K562 (cell line): Measurements from ENCODE around the gene PIK3R4. TPM values are rescaled to one million over a fixed set of nuclear protein-coding genes. Genes with fewer than 3 reads are reported as not detected.

ENCODE experiments used
- ATF7 ChIP-seq: fragments of 450-650 bp; IDR thresholded peaks from 2 replicates; pipeline ENCODE4 v1.7.1; 2014; ENCODE audit warnings: mild to moderate bottlenecking, moderate library complexity
- CTCF ChIP-seq, 3 experiments: IDR thresholded peaks in 2 of 3; conservative IDR thresholded peaks in 1 of 3; 2 replicates each; pipeline ENCODE4 v1.5.1; 2011 to 2012; ENCODE audit warnings: low read length in 3 of 3, mild to moderate bottlenecking in 3 of 3, control low read depth in 2 of 3, improper control_type of control experiment in 1 of 3, inconsistent platforms in 1 of 3, low read depth in 1 of 3, mixed read lengths in 1 of 3, moderate library complexity in 1 of 3; ENCODE audit not compliant: insufficient read depth in 2 of 3
- MNT ChIP-seq, 2 experiments: fragments of 450-650 bp; conservative IDR thresholded peaks; 2 replicates each; pipeline ENCODE4 v1.6.1; 2017; ENCODE audit warnings: mild to moderate bottlenecking in 2 of 2, moderate library complexity in 2 of 2
- MTF1 ChIP-seq: fragments of 250-450 bp; sonication (Bioruptor Pico); IDR thresholded peaks from 2 replicates; pipeline ENCODE4 v1.9.0; 2021; ENCODE audit warnings: moderate library complexity, mild to moderate bottlenecking, inconsistent platforms, borderline replicate concordance
- NFRKB ChIP-seq: fragments of 450-650 bp; IDR thresholded peaks from 2 replicates; pipeline ENCODE4 v1.6.1; 2016; ENCODE audit warnings: low read depth
- NR3C1 ChIP-seq: sonication (generic); formaldehyde crosslinking; IDR thresholded peaks from 2 replicates; pipeline ENCODE4 v1.8.1; 2022; ENCODE audit warnings: missing genetic modification reagents
- THAP7 ChIP-seq: fragments of 250-450 bp; sonication (Bioruptor Pico); IDR thresholded peaks from 2 replicates; pipeline ENCODE4 v1.5.0; 2021
- VEZF1 ChIP-seq: fragments of 200-800 bp; sonication (Bioruptor generic); IDR thresholded peaks from 2 replicates; pipeline ENCODE4 v1.6.1; 2017; ENCODE audit warnings: missing genetic modification characterization, missing compliant biosample characterization
- ZBTB26 ChIP-seq: fragments of 450-650 bp; formaldehyde crosslinking; IDR thresholded peaks from 2 replicates; pipeline ENCODE4 v1.4.0; 2022; ENCODE audit warnings: missing genetic modification characterization
- ZC3H4 ChIP-seq: sonication (generic); formaldehyde crosslinking; IDR thresholded peaks from 2 replicates; pipeline ENCODE4 v1.9.0; 2021; ENCODE audit warnings: missing genetic modification reagents, borderline replicate concordance
- ZNF165 ChIP-seq: fragments of 250-450 bp; sonication (Bioruptor Pico); IDR thresholded peaks from 2 replicates; pipeline ENCODE4 v1.4.0; 2020; ENCODE audit warnings: borderline replicate concordance
- ZNF324 ChIP-seq: fragments of 250-450 bp; sonication (Bioruptor Pico); IDR thresholded peaks from 2 replicates; pipeline ENCODE4 v1.4.0; 2020; ENCODE audit warnings: mild to moderate bottlenecking
- ZNF408 ChIP-seq: fragments of 250-450 bp; sonication (Bioruptor Pico); IDR thresholded peaks from 2 replicates; pipeline ENCODE4 v1.4.0; 2020; ENCODE audit warnings: low read depth, mild to moderate bottlenecking, moderate library complexity
- ZNF609 ChIP-seq: sonication (generic); formaldehyde crosslinking; IDR thresholded peaks from 2 replicates; pipeline ENCODE4 v1.8.1; 2023; ENCODE audit warnings: missing genetic modification reagents, mild to moderate bottlenecking, borderline replicate concordance
- polyA plus RNA-seq, 8 experiments: library from polyadenylated mRNA; depleted of rRNA in 4 of 8; stranded (reverse) in 5 of 8; unstranded in 3 of 8; fragments of >200 nt; fragmentation: Nextera tagmentation in 2 of 8; fragmentation: Illumina TruSeq in 1 of 8; extraction: Ambion mirVana in 2 of 8; extraction: Trizol in 1 of 8; gene quantifications; 2 replicates each; pipeline versions ENCODE4 v1.2.1 to v1.2.3, GENCODE V29; 2011 to 2014; ENCODE audit warnings: inconsistent platforms in 1 of 8, missing spikeins in 1 of 8
- total RNA-seq, 7 experiments: library from RNA; depleted of rRNA in 6 of 7; stranded (reverse); fragments of >200 nt in 6 of 7; fragmentation: Illumina TruSeq in 2 of 7; extraction: Trizol in 2 of 7; gene quantifications; 2 replicates each; pipeline versions ENCODE4 v1.2.1 to v1.2.3, GENCODE V29; 2011 to 2021; ENCODE audit warnings: low replicate concordance in 1 of 7

The PIK3R4 gene
- total and polyA plus RNA-seq, 9 of the 15 experiments (the other 6 are each of a cell fraction or from before 2014, with no cell fraction given) = 20.6 to 45.8 (median 26.0) TPM

- peak; percentile 37; the same call in 1 of the 2 replicates for TF ChIP-seq VEZF1 (CRISPR knock-in tag)
- TF ChIP-seq MTF1 (CRISPR knock-in tag) = no peak
- no peak for TF ChIP-seq ZNF609 (CRISPR knock-in tag)
- no peak for TF ChIP-seq NFRKB
- TF ChIP-seq ATF7 = peak; percentile 48; the same call in 1 of the 2 replicates
- TF ChIP-seq CTCF (IDR thresholded peaks at IDR 0.05 in 2 of 3, conservative IDR thresholded peaks at IDR 0.05 in 1 of 3; ENCODE audit: insufficient read depth in 2 of 3, low read depth in 1 of 3, low read length in 3 of 3) = no peak
- no peak for TF ChIP-seq ZNF408 (CRISPR knock-in tag)
- peak; percentile 24 to 68; a peak in 2 of 4 replicates for TF ChIP-seq MNT (conservative IDR thresholded peaks at IDR 0.05)
- no peak for TF ChIP-seq NR3C1 (CRISPR knock-in tag)
- no peak for TF ChIP-seq ZBTB26 (CRISPR knock-in tag)
- TF ChIP-seq THAP7 (CRISPR knock-in tag) = no peak
- TF ChIP-seq ZNF324 = no peak
- no peak for TF ChIP-seq ZC3H4
- no peak for TF ChIP-seq ZNF165
Observed at GRCh38 chr3:130746246-130747039, at the start of gene PIK3R4 (continued).
